Activated CD8-positive, alpha-beta memory T cell treated with anti-CD3 and anti-CD28 coated beads, Interleukin-2, amount 50 U/mL, for 24 hours (primary cell): ENCODE measurements around the gene GPRIN3.
"Not testable (repeated sequence)": the region's sequence is repeated elsewhere in the genome, so short reads cannot be mapped to it uniquely, and the experiment has no call there.

Experiments used
- DNase-seq: peaks from one replicate; pipeline ENCODE4 v3.0.0-alpha.2; 2020; ENCODE audit errors: extremely low read depth

GPRIN3 gene

GRCh38 chr4:89257376-89257775, 50.2 kb downstream of the GPRIN3 start:
- no peak for DNase-seq

- DNase-seq: no peak
These were observed 51.3 kb downstream of the GPRIN3 start for GRCh38 chr4:89256203-89256800.

- no peak for DNase-seq
These were observed 52.8 kb downstream of the GPRIN3 start for GRCh38 chr4:89254847-89255246.

- DNase-seq: not testable (repeated sequence)
These were observed 53.3 kb downstream of the GPRIN3 start for GRCh38 chr4:89254347-89254746.

- no peak for DNase-seq
These were observed 53.7 kb downstream of the GPRIN3 start for GRCh38 chr4:89253935-89254334.

GRCh38 chr4:89253311-89253710, 54.3 kb downstream of the GPRIN3 start:
- DNase-seq: no peak

GRCh38 chr4:89251396-89251795, 56.2 kb downstream of the GPRIN3 start:
- DNase-seq: no peak

- no peak for DNase-seq
These were observed 57.8 kb downstream of the GPRIN3 start for GRCh38 chr4:89249716-89250361.

- no peak for DNase-seq
These were observed 58.3 kb downstream of the GPRIN3 start for GRCh38 chr4:89249313-89249712.

GRCh38 chr4:89248879-89249281, 58.7 kb downstream of the GPRIN3 start:
- DNase-seq: no peak

GRCh38 chr4:89247951-89248350, 59.6 kb downstream of the GPRIN3 start:
- DNase-seq: no peak

GRCh38 chr4:89245459-89245858, 62.1 kb downstream of the GPRIN3 start:
- DNase-seq: no peak

- no peak for DNase-seq
These were observed 63.8 kb downstream of the GPRIN3 start for GRCh38 chr4:89243733-89244252.

- DNase-seq: no peak
These were observed 64.5 kb downstream of the GPRIN3 start for GRCh38 chr4:89242864-89243732.

- no peak for DNase-seq
These were observed 65.4 kb downstream of the GPRIN3 start for GRCh38 chr4:89242216-89242615.

- DNase-seq: no peak
These were observed 77.3 kb downstream of the GPRIN3 start for GRCh38 chr4:89230271-89230670.

GRCh38 chr4:89226665-89227574, 80.7 kb downstream of the GPRIN3 start:
- DNase-seq: peak; percentile 49

- no peak for DNase-seq
These were observed 85.4 kb downstream of the GPRIN3 start for GRCh38 chr4:89222170-89222569.

GRCh38 chr4:89221167-89221867, 86.3 kb downstream of the GPRIN3 start:
- DNase-seq: no peak

- no peak for DNase-seq
These were observed 89.0 kb downstream of the GPRIN3 start for GRCh38 chr4:89218587-89218986.

- DNase-seq: no peak
These were observed 90.0 kb downstream of the GPRIN3 start for GRCh38 chr4:89217604-89218003.
